HG02763 (cell line): Measurements from ENCODE around the gene ACSL6.

ENCODE experiments used
- ATAC-seq: cut with Tn5 transposase; IDR thresholded peaks from one replicate; pipeline ENCODE4 v1.9.1; 2021; ENCODE audit warnings: mild to moderate bottlenecking, moderate library complexity; ENCODE audit not compliant: unreplicated experiment

The ACSL6 gene

GRCh38 chr5:132001647-132002561, 9.6 kb downstream of the ACSL6 start:
- ATAC-seq, result no peak

GRCh38 chr5:132000677-132001453, 10.6 kb downstream of the ACSL6 start:
- ATAC-seq, result no peak

- no peak for ATAC-seq
Measured at GRCh38 chr5:132000241-132000490, 11.3 kb downstream of the ACSL6 start.

GRCh38 chr5:131999441-132000240, 11.8 kb downstream of the ACSL6 start:
- ATAC-seq, result no peak

GRCh38 chr5:131999041-131999440, 12.4 kb downstream of the ACSL6 start:
- ATAC-seq, result no peak

- no peak for ATAC-seq
Measured at GRCh38 chr5:131998431-131999040, 12.9 kb downstream of the ACSL6 start.

- no peak for ATAC-seq
Measured at GRCh38 chr5:131997727-131998117, 13.7 kb downstream of the ACSL6 start.

- ATAC-seq, result no peak
Measured at GRCh38 chr5:131997026-131997726, 14.3 kb downstream of the ACSL6 start.

GRCh38 chr5:131996210-131997025, 15.0 kb downstream of the ACSL6 start:
- no peak for ATAC-seq

- no peak for ATAC-seq
Measured at GRCh38 chr5:131994533-131995226, 16.8 kb downstream of the ACSL6 start.

GRCh38 chr5:131994090-131994489, 17.4 kb downstream of the ACSL6 start:
- ATAC-seq, result no peak

GRCh38 chr5:131993676-131994075, 17.8 kb downstream of the ACSL6 start:
- no peak for ATAC-seq

GRCh38 chr5:131992370-131992769, 19.1 kb downstream of the ACSL6 start:
- no peak for ATAC-seq

GRCh38 chr5:131991593-131992324, 19.7 kb downstream of the ACSL6 start:
- no peak for ATAC-seq

- no peak for ATAC-seq
Measured at GRCh38 chr5:131990716-131991115, 20.7 kb downstream of the ACSL6 start.

- no peak for ATAC-seq
Measured at GRCh38 chr5:131988601-131989000, 22.9 kb downstream of the ACSL6 start.

- no peak for ATAC-seq
Measured at GRCh38 chr5:131987251-131987650, 24.2 kb downstream of the ACSL6 start.

- ATAC-seq, result no peak
Measured at GRCh38 chr5:131986161-131986912, 25.1 kb downstream of the ACSL6 start.
